Islet of Langerhans (tissue), 1 donor: ENCODE data around the gene RAB3IL1.

Experiments
- FAIRE-seq: peaks from one replicate; lab custom pipeline; 2011; peaks lifted over from hg19 to GRCh38; lab: Jason Lieb, UNC

Gene RAB3IL1

GRCh38 chr11:61904539-61905048, 12.8 kb downstream of the RAB3IL1 start:
- no peak for FAIRE-seq

GRCh38 chr11:61903845-61904244, 13.5 kb downstream of the RAB3IL1 start:
- FAIRE-seq: no peak

- no peak for FAIRE-seq
Measured at GRCh38 chr11:61902313-61902712, 15.1 kb downstream of the RAB3IL1 start.

- no peak for FAIRE-seq
Measured at GRCh38 chr11:61901397-61901796, 16.0 kb downstream of the RAB3IL1 start.

- no peak for FAIRE-seq
Measured at GRCh38 chr11:61900251-61900650, 17.1 kb downstream of the RAB3IL1 start.

- no peak for FAIRE-seq
Measured at GRCh38 chr11:61899146-61899841, 18.1 kb downstream of the RAB3IL1 start.

GRCh38 chr11:61898247-61898582, 19.2 kb downstream of the RAB3IL1 start:
- no peak for FAIRE-seq

- no peak for FAIRE-seq
Measured at GRCh38 chr11:61897387-61898246, 19.7 kb downstream of the RAB3IL1 start.

GRCh38 chr11:61896665-61897386, 20.5 kb downstream of the RAB3IL1 start:
- FAIRE-seq: no peak

GRCh38 chr11:61895718-61896059, 21.7 kb downstream of the RAB3IL1 start:
- no peak for FAIRE-seq

GRCh38 chr11:61895046-61895717, 22.2 kb downstream of the RAB3IL1 start:
- FAIRE-seq: no peak

GRCh38 chr11:61893981-61894380, 23.4 kb downstream of the RAB3IL1 start:
- no peak for FAIRE-seq

GRCh38 chr11:61892085-61892370, 25.3 kb downstream of the RAB3IL1 start:
- FAIRE-seq: no peak

- no peak for FAIRE-seq
Measured at GRCh38 chr11:61891331-61892084, 25.9 kb downstream of the RAB3IL1 start, which contains the start of gene FADS3. Gene FADS3, minus strand, starts transcription at chr11:61891545. Its CDS starts 164 bp downstream, at chr11:61891381.

GRCh38 chr11:61890529-61891330, 26.6 kb downstream of the RAB3IL1 start:
- FAIRE-seq: no peak

- FAIRE-seq: no peak
Measured at GRCh38 chr11:61889831-61890230, 27.5 kb downstream of the RAB3IL1 start.

GRCh38 chr11:61888590-61888989, 28.8 kb downstream of the RAB3IL1 start:
- FAIRE-seq: no peak

- no peak for FAIRE-seq
Measured at GRCh38 chr11:61887839-61888494, 29.4 kb downstream of the RAB3IL1 start.

- no peak for FAIRE-seq
Measured at GRCh38 chr11:61886643-61887042, 30.7 kb downstream of the RAB3IL1 start.
